ENCODE results near the gene LINGO1. TPM values are rescaled to one million over a fixed set of nuclear protein-coding genes. Genes with fewer than 3 reads are reported as not detected.

Gene LINGO1
- total RNA-seq, 4 donors from 2014 or later, result 0.09 to 1.2 (median 0.38) TPM; not detected in 1

DNA sequence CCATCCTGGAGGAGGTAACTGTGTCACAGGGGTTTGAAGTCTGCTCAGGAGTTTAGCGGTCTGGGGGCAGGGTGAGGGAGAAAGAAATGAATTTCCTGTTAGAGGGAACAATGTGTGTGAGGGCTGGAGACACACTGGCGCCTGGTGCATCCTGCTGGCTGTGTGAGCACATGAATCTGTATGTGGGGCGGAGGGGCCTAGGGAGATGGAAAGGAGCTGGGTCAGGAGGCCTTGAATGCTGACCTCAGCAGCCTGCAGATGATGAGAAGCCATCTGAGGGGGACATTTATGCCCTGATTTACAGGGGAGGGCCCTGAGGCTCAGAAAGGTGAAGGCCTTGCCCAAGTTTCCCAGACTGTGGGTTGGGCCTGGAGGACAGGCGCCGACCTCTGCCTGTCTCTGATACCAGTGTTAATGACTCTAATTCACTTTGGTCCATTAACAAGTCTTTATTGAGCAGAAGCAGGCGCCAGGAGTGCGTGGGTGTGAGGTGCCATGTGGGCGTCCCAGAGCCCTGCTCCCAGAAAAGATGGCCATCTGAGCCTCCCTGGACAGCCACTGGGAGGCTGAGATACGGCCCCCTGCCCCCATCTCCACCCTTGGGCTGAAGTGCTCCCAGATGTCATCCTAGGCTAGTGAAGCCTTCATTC lies 34.8 kb downstream of the LINGO1 start:
- intact Hi-C loops (cut with DNase I), result no loop called here
- H3K27me3 ChIP-seq, result no peaks in the 10 kb centered on the region
- WGBS, 2 donors, result 80 to 88% methylated on average over 4 to 5 of the region's 9 CpGs
- no peaks in the 10 kb centered on the region for H3K36me3 ChIP-seq
- no peak for TF ChIP-seq POLR2A (IDR thresholded peaks at IDR 0.05)
- TF ChIP-seq, protein P1, sequence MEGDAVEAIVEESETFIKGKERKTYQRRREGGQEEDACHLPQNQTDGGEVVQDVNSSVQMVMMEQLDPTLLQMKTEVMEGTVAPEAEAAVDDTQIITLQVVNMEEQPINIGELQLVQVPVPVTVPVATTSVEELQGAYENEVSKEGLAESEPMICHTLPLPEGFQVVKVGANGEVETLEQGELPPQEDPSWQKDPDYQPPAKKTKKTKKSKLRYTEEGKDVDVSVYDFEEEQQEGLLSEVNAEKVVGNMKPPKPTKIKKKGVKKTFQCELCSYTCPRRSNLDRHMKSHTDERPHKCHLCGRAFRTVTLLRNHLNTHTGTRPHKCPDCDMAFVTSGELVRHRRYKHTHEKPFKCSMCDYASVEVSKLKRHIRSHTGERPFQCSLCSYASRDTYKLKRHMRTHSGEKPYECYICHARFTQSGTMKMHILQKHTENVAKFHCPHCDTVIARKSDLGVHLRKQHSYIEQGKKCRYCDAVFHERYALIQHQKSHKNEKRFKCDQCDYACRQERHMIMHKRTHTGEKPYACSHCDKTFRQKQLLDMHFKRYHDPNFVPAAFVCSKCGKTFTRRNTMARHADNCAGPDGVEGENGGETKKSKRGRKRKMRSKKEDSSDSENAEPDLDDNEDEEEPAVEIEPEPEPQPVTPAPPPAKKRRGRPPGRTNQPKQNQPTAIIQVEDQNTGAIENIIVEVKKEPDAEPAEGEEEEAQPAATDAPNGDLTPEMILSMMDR (IDR thresholded peaks at IDR 0.05), result no peak
- H3K4me1 ChIP-seq, result no peaks in the 10 kb centered on the region
- no peak for DNase-seq
- H3K9me3 ChIP-seq, result no peaks in the 10 kb centered on the region
- no peak overlapping the region for H3K4me3 ChIP-seq
- H3K27ac ChIP-seq, result no peak overlapping the region

DNA sequence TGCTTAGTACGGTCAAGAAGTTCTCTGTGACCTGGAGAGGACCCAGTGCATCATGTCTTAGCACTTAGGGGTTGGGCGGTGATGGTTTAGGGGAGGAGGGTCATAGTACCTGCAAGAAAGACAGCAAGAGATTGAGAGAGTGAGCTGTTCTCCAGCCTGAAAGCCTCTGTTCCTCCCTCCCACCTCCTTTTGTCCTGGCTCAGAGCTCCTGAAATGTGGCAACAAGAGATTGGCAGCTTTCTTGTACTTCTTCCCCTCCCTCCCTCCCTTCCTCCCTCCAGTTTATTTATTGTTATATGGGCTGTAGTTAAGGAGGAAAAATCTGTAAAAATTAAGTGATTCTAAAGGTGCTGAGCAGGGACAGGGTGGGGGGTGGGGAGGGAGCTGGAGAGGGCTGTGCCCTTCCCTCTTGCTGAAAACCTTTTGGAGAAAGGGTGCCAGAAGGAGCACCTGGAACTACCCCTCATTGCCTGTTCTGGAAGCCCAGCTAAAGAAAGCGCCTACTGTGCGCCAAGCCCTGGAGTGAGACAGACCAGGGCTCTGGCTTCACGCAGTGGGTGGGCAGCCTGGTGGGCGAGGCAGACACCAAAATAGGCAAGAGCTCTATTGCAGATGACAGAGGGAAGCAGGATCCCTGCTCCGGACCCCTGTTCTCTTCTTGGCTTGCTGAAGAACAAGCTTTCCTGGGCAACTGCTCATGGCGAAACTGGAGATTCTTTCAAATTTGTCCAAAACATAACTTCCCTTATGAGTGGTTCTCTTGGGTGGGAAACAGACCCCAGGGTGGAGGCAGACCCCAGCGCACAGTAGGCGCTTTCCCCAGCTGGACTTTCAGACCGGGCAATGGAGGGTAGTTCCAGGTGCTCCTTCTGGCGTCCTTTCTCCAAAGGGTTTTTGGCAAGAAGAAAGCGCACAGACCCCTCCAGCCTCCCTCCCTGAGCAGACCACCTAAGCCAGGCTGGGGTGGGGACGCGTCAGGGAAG lies 35.6 kb downstream of the LINGO1 start:
- H3K27ac ChIP-seq, result no peak overlapping the region
- TF ChIP-seq POLR2A (IDR thresholded peaks at IDR 0.05), result no peak
- TF ChIP-seq, protein P1 (IDR thresholded peaks at IDR 0.05), result no peak
- no peak for DNase-seq
- H3K27me3 ChIP-seq, result no peaks in the 10 kb centered on the region
- 86 to 90% methylated on average over 11 to 12 of the region's 15 CpGs for WGBS, 2 donors
- no peaks in the 10 kb centered on the region for H3K9me3 ChIP-seq
- H3K4me3 ChIP-seq, result no peak overlapping the region
- no peaks in the 10 kb centered on the region for H3K4me1 ChIP-seq
- intact Hi-C loops (cut with DNase I), result no loop called here
- no peaks in the 10 kb centered on the region for H3K36me3 ChIP-seq

DNA sequence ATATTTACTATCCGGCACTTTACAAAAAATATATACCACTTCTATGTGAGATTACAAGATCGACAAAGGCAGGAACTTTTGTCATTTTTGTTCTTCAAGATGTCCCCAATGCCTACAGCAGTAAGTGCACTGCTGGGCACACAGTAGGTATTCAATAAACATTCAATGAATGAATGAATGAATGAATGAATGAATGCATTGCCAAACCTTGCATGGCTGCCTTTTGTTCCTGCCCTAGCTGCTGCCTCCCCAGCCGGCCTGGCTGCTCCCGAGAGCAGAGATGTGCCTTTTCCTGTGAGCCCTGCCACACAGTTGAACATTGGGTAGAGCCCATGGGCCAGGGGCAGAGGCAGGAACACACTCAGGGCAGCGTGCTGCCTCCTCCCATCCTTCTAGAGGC lies 37.5 kb downstream of the LINGO1 start:
- WGBS, 2 donors, result 77 to 88% methylated on average over 3 to 4 of the region's 5 CpGs
- Histone ChIP-seq H3K27ac (no peak overlapping the region), H3K4me3 (no peak overlapping the region), H3K9me3 (no peaks in the 10 kb centered on the region), H3K27me3 (no peaks in the 10 kb centered on the region), H3K36me3 (no peaks in the 10 kb centered on the region), H3K4me1 (no peaks in the 10 kb centered on the region)
- no peak for DNase-seq
- intact Hi-C loops (cut with DNase I), result no loop called here
- TF ChIP-seq, protein P1 (IDR thresholded peaks at IDR 0.05), result no peak

DNA sequence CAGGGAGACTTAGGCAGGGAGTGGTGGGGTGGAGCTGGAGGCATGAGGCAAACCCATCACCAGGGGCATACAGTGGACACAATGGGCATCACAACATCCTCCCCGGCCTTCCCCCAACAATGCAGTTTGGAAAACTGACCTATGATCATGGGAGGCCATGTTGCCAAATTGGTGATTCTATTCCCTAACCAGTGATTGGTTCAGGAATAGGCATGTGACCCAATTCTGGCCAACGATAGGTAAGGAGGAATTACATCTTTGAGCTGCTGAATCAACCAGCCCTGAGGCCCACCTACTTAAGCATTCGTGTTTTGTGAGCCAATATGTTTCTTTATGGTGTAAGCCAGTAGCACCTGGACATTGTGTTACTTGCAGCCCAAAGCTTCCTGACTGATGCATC lies 40.0 kb downstream of the LINGO1 start:
- DNase-seq, result no peak
- Histone ChIP-seq H3K4me1 (no peaks in the 10 kb centered on the region), H3K27me3 (no peaks in the 10 kb centered on the region), H3K27ac (no peak overlapping the region), H3K4me3 (no peak overlapping the region), H3K9me3 (no peaks in the 10 kb centered on the region), H3K36me3 (no peaks in the 10 kb centered on the region)
- TF ChIP-seq, protein P1 (IDR thresholded peaks at IDR 0.05), result no peak
- no peak for TF ChIP-seq POLR2A (IDR thresholded peaks at IDR 0.05)
- intact Hi-C loops (cut with DNase I), result no loop called here
- WGBS, 2 donors, result 57 to 75% methylated on average over 2 to 3 of the region's 3 CpGs

DNA sequence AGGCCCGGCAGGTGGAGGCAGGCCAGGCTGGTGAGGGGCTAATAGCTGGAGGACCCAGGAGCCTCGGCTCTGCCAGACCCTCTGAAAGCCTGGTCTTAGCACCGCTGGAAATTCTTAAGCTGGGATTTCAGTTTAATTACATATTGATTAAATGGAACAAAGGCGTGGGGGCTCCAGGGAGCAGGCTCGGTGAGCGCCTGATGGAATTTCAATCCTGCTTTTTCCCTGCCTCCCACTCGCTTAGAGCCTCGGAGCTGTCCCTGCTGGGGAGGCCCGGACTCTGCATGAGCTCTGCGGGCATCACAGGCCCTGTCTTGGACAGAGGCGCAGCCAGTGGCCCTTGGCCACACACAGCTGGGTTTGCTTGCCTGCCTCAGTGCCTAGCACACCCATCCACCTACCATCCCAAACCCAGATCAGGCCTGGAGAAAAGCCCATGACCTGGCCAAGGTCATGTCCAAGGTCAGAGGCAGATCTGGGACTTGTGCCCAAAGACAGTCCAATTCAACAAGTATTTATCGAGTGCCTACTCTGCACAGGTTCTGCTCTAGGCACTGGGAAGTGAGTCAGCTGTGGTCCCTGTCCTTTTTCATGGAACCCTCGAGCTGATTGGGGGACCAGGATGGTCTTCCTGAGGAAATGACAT lies 40.6 kb downstream of the LINGO1 start:
- H3K36me3 ChIP-seq, result no peaks in the 10 kb centered on the region
- H3K4me1 ChIP-seq, result no peaks in the 10 kb centered on the region
- no peak for DNase-seq
- TF ChIP-seq, protein P1 (IDR thresholded peaks at IDR 0.05), result no peak
- TF ChIP-seq POLR2A (IDR thresholded peaks at IDR 0.05), result no peak
- 72 to 84% methylated on average over 10 of the region's 13 CpGs for WGBS, 2 donors
- H3K27me3 ChIP-seq, result no peaks in the 10 kb centered on the region
- H3K9me3 ChIP-seq, result no peaks in the 10 kb centered on the region
- no peak overlapping the region for H3K4me3 ChIP-seq
- H3K27ac ChIP-seq, result no peak overlapping the region
- intact Hi-C loops (cut with DNase I), result no loop called here
